Measurements from ENCODE around the gene RNGTT. TPM values are rescaled to one million over a fixed set of nuclear protein-coding genes. Genes with fewer than 3 reads are reported as not detected.

The RNGTT gene
- polyA plus RNA-seq, 1 donor (not counting 4 experiments of a cell fraction or from before 2014, with no cell fraction given), result 9.7 TPM

- H3K79me2 ChIP-seq (ENCODE audit: control insufficient read depth, insufficient read depth, low read length), result no peaks in the 10 kb centered on the region
- H3K9me1 ChIP-seq (ENCODE audit: control insufficient read depth, extremely low read depth, insufficient read depth, low read length), result no peaks in the 10 kb centered on the region
- no peak overlapping the region for H3K4me2 ChIP-seq (ENCODE audit: control insufficient read depth, extremely low read depth, insufficient read depth, low read depth, low read length)
- no peak overlapping the region for H3K27ac ChIP-seq (ENCODE audit: control insufficient read depth, insufficient read depth, low read length)
- H3K9ac ChIP-seq (ENCODE audit: control insufficient read depth, extremely low read depth, insufficient read depth, low read length), result no peak overlapping the region
- no peaks in the 10 kb centered on the region for H3K27me3 ChIP-seq (ENCODE audit: control insufficient read depth, extremely low read depth, insufficient read depth, low read length)
- no peaks in the 10 kb centered on the region for H3K9me3 ChIP-seq (ENCODE audit: control insufficient read depth, low read depth, low read length)
- FAIRE-seq (no peak), DNase-seq (ENCODE audit: low read depth, low spot score) (no peak)
- no peak overlapping the region for H3K4me3 ChIP-seq (ENCODE audit: control insufficient read depth in 2 of 3, extremely low read depth in 1 of 3, insufficient read depth in 2 of 3, low read depth in 1 of 3, low read length in 3 of 3)
- dilution Hi-C loops (cut with MboI; ENCODE audit: extremely low pct_ligation_motif_present, low sequenced_read_pairs), result no loop called here
- H3K36me3 ChIP-seq (ENCODE audit: control insufficient read depth in 2 of 2, extremely low read depth in 1 of 2, insufficient read depth in 2 of 2, low read length in 2 of 2), result no peaks in the 10 kb centered on the region
- H2AFZ ChIP-seq (ENCODE audit: control insufficient read depth, low read length), result no peak overlapping the region
- H4K20me1 ChIP-seq (ENCODE audit: control insufficient read depth, extremely low read depth, insufficient read depth, low read length), result no peaks in the 10 kb centered on the region
- H3K4me1 ChIP-seq (ENCODE audit: control insufficient read depth, extremely low read depth, insufficient read depth, low read length), result no peaks in the 10 kb centered on the region
- no peak for TF ChIP-seq EZH2 (IDR thresholded peaks at IDR 0.05; ENCODE audit: low read length)
- TF ChIP-seq CTCF (optimal IDR thresholded peaks at IDR 0.05 in 1 of 3, IDR thresholded peaks at IDR 0.05 in 1 of 3, conservative IDR thresholded peaks at IDR 0.05 in 1 of 3; ENCODE audit: extremely low read depth in 1 of 3, insufficient read depth in 2 of 3, low read length in 3 of 3), result no peak
Measured at GRCh38 chr6:88663801-88664200, 299.6 kb downstream of the RNGTT start.

- Histone ChIP-seq H3K27ac (ENCODE audit: control insufficient read depth, insufficient read depth, low read length) (no peak overlapping the region), H3K4me2 (ENCODE audit: control insufficient read depth, extremely low read depth, insufficient read depth, low read depth, low read length) (no peak overlapping the region), H3K79me2 (ENCODE audit: control insufficient read depth, insufficient read depth, low read length) (no peaks in the 10 kb centered on the region), H3K4me3 (ENCODE audit: control insufficient read depth in 2 of 3, extremely low read depth in 1 of 3, insufficient read depth in 2 of 3, low read depth in 1 of 3, low read length in 3 of 3) (no peak overlapping the region), H3K9me1 (ENCODE audit: control insufficient read depth, extremely low read depth, insufficient read depth, low read length) (no peaks in the 10 kb centered on the region), H3K9me3 (ENCODE audit: control insufficient read depth, low read depth, low read length) (no peaks in the 10 kb centered on the region), H3K4me1 (ENCODE audit: control insufficient read depth, extremely low read depth, insufficient read depth, low read length) (no peaks in the 10 kb centered on the region), H3K9ac (ENCODE audit: control insufficient read depth, extremely low read depth, insufficient read depth, low read length) (no peak overlapping the region), H2AFZ (ENCODE audit: control insufficient read depth, low read length) (no peak overlapping the region), H4K20me1 (ENCODE audit: control insufficient read depth, extremely low read depth, insufficient read depth, low read length) (no peaks in the 10 kb centered on the region), H3K27me3 (ENCODE audit: control insufficient read depth, extremely low read depth, insufficient read depth, low read length) (no peaks in the 10 kb centered on the region), H3K36me3 (ENCODE audit: control insufficient read depth in 2 of 2, extremely low read depth in 1 of 2, insufficient read depth in 2 of 2, low read length in 2 of 2) (no peaks in the 10 kb centered on the region)
- dilution Hi-C loops (cut with MboI; ENCODE audit: extremely low pct_ligation_motif_present, low sequenced_read_pairs), result no loop called here
- TF ChIP-seq CTCF (optimal IDR thresholded peaks at IDR 0.05 in 1 of 3, IDR thresholded peaks at IDR 0.05 in 1 of 3, conservative IDR thresholded peaks at IDR 0.05 in 1 of 3; ENCODE audit: extremely low read depth in 1 of 3, insufficient read depth in 2 of 3, low read length in 3 of 3) (no peak), EZH2 (IDR thresholded peaks at IDR 0.05; ENCODE audit: low read length) (no peak)
- DNase-seq (ENCODE audit: low read depth, low spot score) (no peak), FAIRE-seq (no peak)
Measured at GRCh38 chr6:88662653-88663174, 300.7 kb downstream of the RNGTT start.
